Measurements from ENCODE around the gene DHCR7.

DNA sequence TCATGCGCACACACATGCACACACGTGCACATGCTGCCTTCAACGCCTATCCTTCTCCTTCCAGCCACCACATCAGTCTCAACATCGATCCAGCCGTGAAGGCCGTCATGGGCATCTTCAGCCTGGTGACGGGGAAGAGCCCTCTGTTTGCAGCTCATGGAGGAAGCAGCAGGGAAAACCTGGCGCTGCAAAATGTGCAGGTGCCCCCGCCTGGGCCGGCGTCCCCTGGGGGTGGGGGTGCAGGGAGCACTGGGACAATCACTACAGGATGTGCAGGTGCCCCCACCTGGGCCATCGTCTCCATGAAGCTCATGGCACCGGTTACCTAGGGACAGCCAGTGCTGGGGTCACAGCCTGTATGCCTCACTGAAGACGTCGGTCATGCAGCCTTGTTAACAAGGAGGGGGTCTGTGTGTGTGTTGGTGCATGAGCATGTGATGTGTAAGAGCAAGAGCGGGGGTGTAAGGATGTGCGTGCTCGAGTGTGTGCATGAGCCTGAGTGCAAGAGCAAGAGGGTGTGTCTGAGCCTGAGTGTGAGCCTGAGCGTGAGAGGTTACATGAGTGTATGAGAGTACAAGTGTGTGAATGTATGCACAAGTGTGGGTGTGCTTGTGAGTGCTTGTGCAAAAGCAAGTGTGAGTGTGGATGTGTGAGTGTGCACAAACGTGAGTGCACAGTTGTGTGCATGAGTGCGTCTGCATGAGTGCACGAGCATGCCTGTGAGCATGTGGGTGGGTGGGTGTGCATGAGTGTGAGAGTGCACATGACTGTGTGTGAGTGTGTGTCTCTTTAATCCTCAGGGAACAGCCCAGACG lies 36.3 kb upstream of the DHCR7 start:
- TF ChIP-seq, protein P1, sequence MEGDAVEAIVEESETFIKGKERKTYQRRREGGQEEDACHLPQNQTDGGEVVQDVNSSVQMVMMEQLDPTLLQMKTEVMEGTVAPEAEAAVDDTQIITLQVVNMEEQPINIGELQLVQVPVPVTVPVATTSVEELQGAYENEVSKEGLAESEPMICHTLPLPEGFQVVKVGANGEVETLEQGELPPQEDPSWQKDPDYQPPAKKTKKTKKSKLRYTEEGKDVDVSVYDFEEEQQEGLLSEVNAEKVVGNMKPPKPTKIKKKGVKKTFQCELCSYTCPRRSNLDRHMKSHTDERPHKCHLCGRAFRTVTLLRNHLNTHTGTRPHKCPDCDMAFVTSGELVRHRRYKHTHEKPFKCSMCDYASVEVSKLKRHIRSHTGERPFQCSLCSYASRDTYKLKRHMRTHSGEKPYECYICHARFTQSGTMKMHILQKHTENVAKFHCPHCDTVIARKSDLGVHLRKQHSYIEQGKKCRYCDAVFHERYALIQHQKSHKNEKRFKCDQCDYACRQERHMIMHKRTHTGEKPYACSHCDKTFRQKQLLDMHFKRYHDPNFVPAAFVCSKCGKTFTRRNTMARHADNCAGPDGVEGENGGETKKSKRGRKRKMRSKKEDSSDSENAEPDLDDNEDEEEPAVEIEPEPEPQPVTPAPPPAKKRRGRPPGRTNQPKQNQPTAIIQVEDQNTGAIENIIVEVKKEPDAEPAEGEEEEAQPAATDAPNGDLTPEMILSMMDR (IDR thresholded peaks at IDR 0.05 in 4 of 5, conservative IDR thresholded peaks at IDR 0.05 in 1 of 5): no peak
- no peak for TF ChIP-seq POLR2A (IDR thresholded peaks at IDR 0.05)
